ENCODE data around the gene U2AF2. TPM values are rescaled to one million over a fixed set of nuclear protein-coding genes. Genes with fewer than 3 reads are reported as not detected.
A peak's percentile ranks its signal among the peaks of the same experiment; 100 is the strongest.

The U2AF2 gene
- total RNA-seq, 1 experiment from 2014 or later = 321 TPM

- Histone ChIP-seq H2BK12ac (ENCODE audit: insufficient read length, low read depth, low read length) (no peak overlapping the region), H3K23ac (ENCODE audit: insufficient read length, low read depth, low read length) (no peak overlapping the region), H4K20me1 (ENCODE audit: control insufficient read depth, insufficient read depth, insufficient read length) (no peaks in the 10 kb centered on the region), H3K27me3 (ENCODE audit: insufficient read depth, low read length) (no peaks in the 10 kb centered on the region), H2BK15ac (ENCODE audit: low read depth, low read length) (no peak overlapping the region), H2AK5ac (ENCODE audit: insufficient read length, low read length) (no peak overlapping the region), H2AFZ (ENCODE audit: low read length) (no peak overlapping the region), H2BK20ac (ENCODE audit: low read depth, low read length, poor library complexity, severe bottlenecking) (no peak overlapping the region), H3K4me2 (ENCODE audit: insufficient read depth, insufficient read length, low read length) (no peak overlapping the region), H3K79me1 (ENCODE audit: insufficient read depth, low read depth, low read length, poor library complexity, severe bottlenecking) (no peaks in the 10 kb centered on the region), H3K18ac (ENCODE audit: insufficient read length, low read depth, low read length) (no peak overlapping the region), H3K4ac (ENCODE audit: low read depth, low read length) (no peak overlapping the region), H3K9ac (ENCODE audit: extremely low read depth, insufficient read length, low read length) (no peak overlapping the region), H3K27ac (ENCODE audit: insufficient read length, low read depth, low read length) (no peak overlapping the region), H3T11ph (ENCODE audit: low read length) (no peak overlapping the region), H3K23me2 (ENCODE audit: insufficient read length, low read depth, low read length, poor library complexity, severe bottlenecking) (peaks cover 11% of the 10 kb centered on the region), H4K5ac (ENCODE audit: insufficient read length, low read depth, low read length) (no peak overlapping the region), H3K14ac (ENCODE audit: insufficient read depth, low read length) (no peak overlapping the region), H4K8ac (replicated peaks; ENCODE audit: insufficient read length, low read depth, low read length) (no peak overlapping the region), H3K79me2 (ENCODE audit: insufficient read depth, low read length) (peaks cover 50% of the 10 kb centered on the region), H2BK120ac (ENCODE audit: low read depth, low read length, poor library complexity, severe bottlenecking) (no peak overlapping the region), H3K56ac (ENCODE audit: insufficient read length, low read depth, low read length) (no peak overlapping the region), H2BK5ac (ENCODE audit: insufficient read length, low read length) (no peak overlapping the region), H3K4me1 (ENCODE audit: insufficient read depth, low read length) (peaks cover 7% of the 10 kb centered on the region; the same call in 1 of the 2 replicates), H4K91ac (ENCODE audit: insufficient read length, low read depth, low read length) (no peak overlapping the region), H3K9me3 (ENCODE audit: control insufficient read depth, low read depth, low read length) (no peaks in the 10 kb centered on the region)
- Mint-ChIP-seq H3K27ac (peak overlapping the region in 2 of 3 experiments; percentile 68 to 82; a peak in 3 of 7 replicates), H3K4me3 (no peak overlapping the region), H3K36me3 (ENCODE audit: insufficient read depth in 1 of 3, low read depth in 3 of 3) (peaks cover 54 to 84% (median 70%) of the 10 kb centered on the region in 3 experiments), H3K27me3 (ENCODE audit: low read depth) (no peaks in the 10 kb centered on the region), H3K9me3 (no peaks in the 10 kb centered on the region; a peak in 1 of 5 replicates), H3K4me1 (peaks cover 23 to 29% of the 10 kb centered on the region in 2 experiments)
- no CpG with 5 or more reads among the region's 12 CpGs for WGBS (ENCODE audit: extremely low coverage, insufficient read length, low lambda C conversion rate)
- TF ChIP-seq CTCF (conservative IDR thresholded peaks at IDR 0.05) = no peak
- no peak for DNase-seq
Observed at GRCh38 chr19:55660404-55660803, 5.6 kb downstream of the U2AF2 start.
